Mononuclear cell (primary cell): ENCODE measurements around the gene RADIL. TPM values are rescaled to one million over a fixed set of nuclear protein-coding genes. Genes with fewer than 3 reads are reported as not detected.

ENCODE experiments used
- H3K27me3 ChIP-seq: 2 replicates; pipeline ENCODE4 v1.6.0; 2011; ENCODE audit warnings: low read length, control low read depth; ENCODE audit not compliant: insufficient read depth
- H3K4me1 ChIP-seq: 2 replicates; pipeline ENCODE4 v1.5.1; 2011; ENCODE audit warnings: mild to moderate bottlenecking, low read length, control low read depth; ENCODE audit not compliant: insufficient read depth
- H3K4me3 ChIP-seq: 2 replicates; pipeline ENCODE4 v1.5.1; 2011; ENCODE audit warnings: mild to moderate bottlenecking, low read length, moderate library complexity
- H3K9me3 ChIP-seq: 2 replicates; pipeline ENCODE4 v1.5.1; 2011; ENCODE audit warnings: low read depth, mild to moderate bottlenecking, control low read depth, low read length
- total RNA-seq: library from RNA; depleted of rRNA; stranded (reverse); fragments of >200 nt; gene quantifications from one replicate; pipeline ENCODE4 v1.2.3, GENCODE V29; 2012

RADIL gene
- total RNA-seq, 1 donor, result not detected

- H3K9me3 ChIP-seq, result no peaks in the 10 kb centered on the region
- H3K4me3 ChIP-seq, result no peak overlapping the region
- no peaks in the 10 kb centered on the region for H3K4me1 ChIP-seq
- no peaks in the 10 kb centered on the region for H3K27me3 ChIP-seq
Observed at GRCh38 chr7:4833691-4834600, 49.6 kb downstream of the RADIL start.

DNA sequence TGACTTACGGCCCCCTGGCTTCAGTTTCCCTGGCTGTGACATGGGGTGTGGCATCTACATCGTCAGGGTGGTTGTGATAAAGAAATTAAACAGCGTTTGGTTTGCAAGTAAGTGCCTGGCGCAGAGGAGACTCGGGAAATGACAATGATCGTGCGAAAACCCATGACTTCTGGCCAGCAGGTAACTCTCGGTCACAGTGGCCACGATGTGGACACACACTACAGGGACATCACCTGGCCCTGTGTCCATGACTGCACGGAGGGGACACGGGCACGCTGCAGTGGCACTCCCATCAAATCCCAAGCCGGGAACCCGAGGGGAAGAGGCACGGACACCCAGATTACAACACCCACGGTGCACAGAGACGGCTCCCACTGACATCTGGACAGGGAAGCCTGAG, 50.3 kb downstream of the RADIL start:
- H3K4me1 ChIP-seq, result no peaks in the 10 kb centered on the region
- H3K4me3 ChIP-seq, result no peak overlapping the region
- no peaks in the 10 kb centered on the region for H3K27me3 ChIP-seq
- no peaks in the 10 kb centered on the region for H3K9me3 ChIP-seq

DNA sequence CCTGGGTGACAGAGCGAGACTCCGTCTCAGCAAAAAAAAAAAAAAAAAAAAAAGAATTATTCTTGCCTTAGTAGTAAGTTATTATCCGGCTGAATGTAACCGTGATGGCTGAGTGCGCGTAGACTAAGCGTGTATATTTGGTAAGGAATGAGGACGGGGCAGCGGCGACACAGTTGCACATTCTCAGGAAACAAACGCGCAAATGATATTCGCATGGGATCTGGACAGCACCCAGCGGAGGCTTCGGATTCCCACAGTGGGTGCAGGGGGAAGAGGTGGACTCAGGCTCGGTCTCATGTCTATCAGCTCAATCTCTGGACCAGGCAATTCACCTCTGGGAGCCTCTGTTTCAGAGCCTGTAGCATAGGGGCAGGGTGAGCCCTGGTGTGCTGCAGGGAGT, 50.8 kb downstream of the RADIL start:
- Histone ChIP-seq H3K9me3 (no peaks in the 10 kb centered on the region), H3K27me3 (no peaks in the 10 kb centered on the region), H3K4me1 (no peaks in the 10 kb centered on the region), H3K4me3 (no peak overlapping the region)

- H3K4me3 ChIP-seq, result no peak overlapping the region
- H3K4me1 ChIP-seq, result no peaks in the 10 kb centered on the region
- no peaks in the 10 kb centered on the region for H3K27me3 ChIP-seq
- no peaks in the 10 kb centered on the region for H3K9me3 ChIP-seq
Observed at GRCh38 chr7:4831723-4832495, 51.6 kb downstream of the RADIL start.

DNA sequence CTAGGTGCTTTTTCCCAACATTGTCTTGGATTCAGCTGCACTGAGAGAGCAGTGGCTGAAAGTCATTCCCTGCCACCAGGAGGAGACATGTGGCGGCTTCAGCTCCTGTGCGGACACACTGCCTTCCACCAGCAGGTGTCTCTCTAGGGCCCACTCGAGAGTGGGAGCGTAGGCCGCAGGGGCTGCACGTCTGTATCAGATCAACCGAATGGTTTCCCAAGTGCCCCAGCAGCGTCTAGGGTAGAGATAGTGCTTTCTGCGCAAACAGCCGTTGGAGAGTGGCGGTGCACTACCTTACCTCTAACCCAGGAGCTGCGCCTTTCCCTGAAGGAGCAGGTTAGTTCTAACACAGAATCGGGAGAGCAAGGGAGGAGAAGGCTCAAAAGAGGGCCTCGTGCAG, 53.3 kb downstream of the RADIL start:
- Histone ChIP-seq H3K4me3 (no peak overlapping the region), H3K4me1 (no peaks in the 10 kb centered on the region), H3K9me3 (no peaks in the 10 kb centered on the region), H3K27me3 (no peaks in the 10 kb centered on the region)

DNA sequence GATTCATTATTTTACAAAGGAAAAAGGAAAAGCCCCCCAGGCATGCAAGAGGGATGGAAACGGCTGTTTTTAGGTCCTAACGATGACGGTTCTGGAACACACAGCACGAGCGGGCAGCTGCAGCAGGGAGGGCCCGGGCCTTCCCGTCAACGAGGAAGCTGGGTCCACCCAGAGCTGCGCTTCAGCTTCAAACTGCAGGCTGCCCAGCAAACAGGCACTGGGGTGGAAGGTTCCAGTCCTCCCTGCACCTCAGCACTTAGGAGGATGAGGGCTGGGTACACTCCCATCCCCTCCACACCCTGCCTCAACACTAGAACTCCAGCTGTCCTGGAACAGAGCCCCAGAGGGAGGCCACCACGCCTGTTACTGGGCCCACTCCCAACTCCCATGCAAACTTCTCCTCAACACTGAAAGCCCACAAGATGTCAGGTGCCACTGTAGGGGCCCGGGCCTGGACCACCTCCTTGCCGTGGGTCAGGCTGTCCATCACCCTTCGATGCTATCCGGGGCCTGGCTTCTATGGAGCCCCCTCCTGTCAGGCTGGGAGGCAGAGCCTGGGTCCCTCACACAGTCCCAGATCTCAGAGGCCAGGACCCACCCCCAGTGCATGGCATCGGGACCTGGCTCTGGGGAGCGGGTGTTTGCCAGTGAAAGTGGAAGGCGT, 54.7 kb downstream of the RADIL start:
- H3K9me3 ChIP-seq, result no peaks in the 10 kb centered on the region
- H3K4me1 ChIP-seq, result no peaks in the 10 kb centered on the region
- no peaks in the 10 kb centered on the region for H3K27me3 ChIP-seq
- H3K4me3 ChIP-seq, result no peak overlapping the region

GRCh38 chr7:4825081-4825480, 58.4 kb downstream of the RADIL start:
- Histone ChIP-seq H3K9me3 (no peaks in the 10 kb centered on the region), H3K27me3 (no peaks in the 10 kb centered on the region), H3K4me3 (no peak overlapping the region), H3K4me1 (no peaks in the 10 kb centered on the region)

- Histone ChIP-seq H3K4me3 (no peak overlapping the region), H3K9me3 (no peaks in the 10 kb centered on the region), H3K27me3 (no peaks in the 10 kb centered on the region), H3K4me1 (no peaks in the 10 kb centered on the region)
Observed at GRCh38 chr7:4824120-4824775, 59.3 kb downstream of the RADIL start.

DNA sequence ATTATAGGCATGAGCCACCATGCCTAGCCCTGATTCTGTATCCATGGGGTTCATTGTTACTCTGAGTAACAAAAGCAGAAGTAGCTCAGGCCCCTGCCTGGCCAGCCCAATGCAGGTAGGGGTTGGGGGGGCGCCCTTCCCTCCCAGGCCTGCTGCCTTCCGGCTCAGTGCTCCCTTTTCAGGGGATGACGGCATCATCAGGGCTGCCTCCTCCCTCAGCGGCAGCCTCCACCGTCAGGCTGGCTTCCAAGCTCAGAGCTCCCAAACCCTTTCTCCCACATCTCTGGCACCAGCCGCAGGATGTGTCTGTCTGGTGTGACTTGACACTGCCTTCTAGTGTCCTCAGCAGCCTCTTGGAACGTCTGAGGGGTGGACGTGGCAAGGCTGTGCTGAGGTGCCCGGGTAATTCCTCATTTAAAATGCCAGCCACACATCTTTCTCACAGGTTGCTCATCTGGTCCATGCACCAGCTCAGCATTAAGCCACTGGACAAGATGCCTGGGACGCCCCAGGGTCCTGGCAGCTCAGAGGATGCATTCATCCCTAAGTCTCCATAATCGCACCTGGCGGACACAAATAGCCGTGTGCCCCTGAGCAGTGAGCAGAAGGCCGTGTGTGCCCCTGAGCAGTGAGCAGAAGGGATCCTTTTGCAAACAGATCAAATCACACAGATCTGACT, 59.9 kb downstream of the RADIL start:
- no peaks in the 10 kb centered on the region for H3K9me3 ChIP-seq
- H3K4me3 ChIP-seq, result no peak overlapping the region
- no peaks in the 10 kb centered on the region for H3K27me3 ChIP-seq
- no peaks in the 10 kb centered on the region for H3K4me1 ChIP-seq

- H3K4me3 ChIP-seq, result no peak overlapping the region
- no peaks in the 10 kb centered on the region for H3K4me1 ChIP-seq
- no peaks in the 10 kb centered on the region for H3K27me3 ChIP-seq
Observed at GRCh38 chr7:4822677-4823076, 60.8 kb downstream of the RADIL start.

GRCh38 chr7:4820967-4821471, 62.5 kb downstream of the RADIL start:
- H3K27me3 ChIP-seq, result no peaks in the 10 kb centered on the region
- H3K9me3 ChIP-seq, result no peaks in the 10 kb centered on the region
- H3K4me3 ChIP-seq, result no peak overlapping the region
- no peaks in the 10 kb centered on the region for H3K4me1 ChIP-seq

More at GRCh38 chr7:4822677-4823076, 60.8 kb downstream of the RADIL start:
- H3K9me3 ChIP-seq, result no peaks in the 10 kb centered on the region

GRCh38 chr7:4820405-4820966, 63.0 kb downstream of the RADIL start:
- Histone ChIP-seq H3K4me3 (no peak overlapping the region), H3K27me3 (no peaks in the 10 kb centered on the region), H3K4me1 (no peaks in the 10 kb centered on the region), H3K9me3 (no peaks in the 10 kb centered on the region)

DNA sequence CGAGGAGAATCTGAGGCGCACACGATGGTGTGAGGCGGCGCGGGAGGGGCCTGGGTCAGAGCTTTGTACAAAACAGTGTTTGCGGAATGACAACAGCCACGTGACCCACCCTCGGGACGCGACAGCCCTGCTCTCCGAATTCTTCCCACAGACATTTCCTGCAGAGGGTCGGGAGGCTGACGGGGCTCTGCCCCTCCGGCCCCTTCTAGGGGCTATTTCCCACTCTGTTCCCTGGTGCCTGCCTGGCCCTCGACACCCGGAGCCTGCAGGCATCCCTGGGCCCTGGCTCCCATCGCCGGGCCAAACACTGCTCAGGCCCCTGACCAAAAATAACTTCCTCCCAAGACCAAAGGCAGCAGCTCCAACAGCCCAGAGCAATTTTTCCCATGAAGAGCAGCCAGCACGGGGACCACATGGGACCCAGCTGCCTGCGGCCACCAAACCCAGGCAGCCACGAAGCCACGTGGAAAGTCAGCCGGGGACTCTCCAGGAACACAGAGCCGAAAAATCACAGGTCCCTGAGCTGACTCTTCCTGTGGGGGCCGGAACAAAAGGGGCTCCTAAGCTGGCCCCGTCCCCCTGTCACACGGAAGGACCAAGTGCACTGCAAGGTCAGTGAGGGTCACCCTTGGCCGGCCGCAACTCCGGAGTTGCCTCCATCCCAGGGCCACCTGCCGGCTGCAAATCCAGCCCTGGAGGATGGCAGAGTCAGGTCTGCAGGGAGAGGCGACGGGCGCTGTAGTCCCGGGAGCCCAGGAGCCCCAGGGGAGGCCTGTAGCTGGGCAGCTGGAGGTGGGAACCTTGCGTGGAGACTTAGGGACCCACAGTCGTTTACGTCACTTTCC, 63.7 kb downstream of the RADIL start:
- no peaks in the 10 kb centered on the region for H3K9me3 ChIP-seq
- H3K4me3 ChIP-seq, result no peak overlapping the region
- H3K4me1 ChIP-seq, result no peaks in the 10 kb centered on the region
- H3K27me3 ChIP-seq, result no peaks in the 10 kb centered on the region
